ENCODE data around the gene TGOLN2.

DNA sequence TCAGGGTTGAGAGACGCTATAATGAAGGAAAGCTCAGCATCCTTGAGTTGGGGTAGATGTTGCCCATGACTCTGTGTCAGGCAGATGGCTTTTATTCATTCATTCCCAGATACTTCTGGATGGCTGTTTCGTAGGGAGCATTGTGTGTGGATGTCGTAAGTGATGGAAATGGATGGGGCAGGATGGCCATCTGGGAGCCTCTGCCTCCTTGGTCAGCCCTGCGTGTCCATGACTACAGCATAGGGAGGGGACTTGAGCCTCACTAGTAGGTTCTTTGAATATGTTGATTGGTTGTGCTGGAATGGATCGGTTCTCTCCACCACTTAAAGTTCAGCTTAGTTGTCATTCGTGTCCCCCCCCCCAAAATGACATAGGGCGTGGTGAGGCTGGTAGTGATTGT lies 44.9 kb downstream of the TGOLN2 start:
- TF ChIP-seq, protein P1, sequence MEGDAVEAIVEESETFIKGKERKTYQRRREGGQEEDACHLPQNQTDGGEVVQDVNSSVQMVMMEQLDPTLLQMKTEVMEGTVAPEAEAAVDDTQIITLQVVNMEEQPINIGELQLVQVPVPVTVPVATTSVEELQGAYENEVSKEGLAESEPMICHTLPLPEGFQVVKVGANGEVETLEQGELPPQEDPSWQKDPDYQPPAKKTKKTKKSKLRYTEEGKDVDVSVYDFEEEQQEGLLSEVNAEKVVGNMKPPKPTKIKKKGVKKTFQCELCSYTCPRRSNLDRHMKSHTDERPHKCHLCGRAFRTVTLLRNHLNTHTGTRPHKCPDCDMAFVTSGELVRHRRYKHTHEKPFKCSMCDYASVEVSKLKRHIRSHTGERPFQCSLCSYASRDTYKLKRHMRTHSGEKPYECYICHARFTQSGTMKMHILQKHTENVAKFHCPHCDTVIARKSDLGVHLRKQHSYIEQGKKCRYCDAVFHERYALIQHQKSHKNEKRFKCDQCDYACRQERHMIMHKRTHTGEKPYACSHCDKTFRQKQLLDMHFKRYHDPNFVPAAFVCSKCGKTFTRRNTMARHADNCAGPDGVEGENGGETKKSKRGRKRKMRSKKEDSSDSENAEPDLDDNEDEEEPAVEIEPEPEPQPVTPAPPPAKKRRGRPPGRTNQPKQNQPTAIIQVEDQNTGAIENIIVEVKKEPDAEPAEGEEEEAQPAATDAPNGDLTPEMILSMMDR (conservative IDR thresholded peaks at IDR 0.05): no peak
- TF ChIP-seq EZH2 (IDR thresholded peaks at IDR 0.05; ENCODE audit: low read depth): no peak
